NCI-H187 (cell line): Measurements from ENCODE around the gene STXBP2.
A peak's percentile ranks its signal among the peaks of the same experiment; 100 is the strongest.

Source experiments
- DNase-seq, 2 experiments: peaks; one replicate each; lab custom pipeline; 2025; lab: John Stamatoyannopoulos, UW

Gene STXBP2

GRCh38 chr19:7612282-7613274 is 24.3 kb upstream of the STXBP2 start:
- DNase-seq, result no peak

- no peak for DNase-seq
Observed at GRCh38 chr19:7614859-7615741, 21.8 kb upstream of the STXBP2 start.

DNA sequence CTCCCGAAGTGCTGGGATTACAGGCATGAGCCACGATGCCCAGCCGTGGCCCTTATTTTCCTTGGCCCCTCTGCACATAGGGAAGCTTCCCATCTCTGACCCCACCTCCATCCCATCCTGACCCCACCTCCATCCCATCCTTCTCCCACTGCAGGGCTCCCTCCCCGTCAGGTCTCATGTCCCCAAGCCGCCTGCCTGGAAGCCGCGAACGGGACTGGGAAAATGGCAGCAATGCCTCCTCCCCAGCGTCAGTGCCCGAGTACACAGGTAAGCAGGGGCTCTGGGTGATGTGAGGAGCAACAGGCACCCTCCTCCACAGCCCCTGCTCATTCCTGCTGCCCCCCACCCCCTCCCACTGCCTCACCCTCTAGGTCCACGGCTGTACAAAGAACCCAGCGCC is 19.7 kb upstream of the STXBP2 start:
- no peak for DNase-seq

- DNase-seq, result no peak
Observed at GRCh38 chr19:7617735-7618134, 19.2 kb upstream of the STXBP2 start.

GRCh38 chr19:7618348-7618747 is 18.6 kb upstream of the STXBP2 start:
- no peak for DNase-seq

GRCh38 chr19:7618771-7619510 is 18.0 kb upstream of the STXBP2 start:
- no peak for DNase-seq

GRCh38 chr19:7619671-7620441 is 17.1 kb upstream of the STXBP2 start:
- no peak for DNase-seq

GRCh38 chr19:7620442-7621412 is 16.2 kb upstream of the STXBP2 start:
- DNase-seq, result no peak

DNA sequence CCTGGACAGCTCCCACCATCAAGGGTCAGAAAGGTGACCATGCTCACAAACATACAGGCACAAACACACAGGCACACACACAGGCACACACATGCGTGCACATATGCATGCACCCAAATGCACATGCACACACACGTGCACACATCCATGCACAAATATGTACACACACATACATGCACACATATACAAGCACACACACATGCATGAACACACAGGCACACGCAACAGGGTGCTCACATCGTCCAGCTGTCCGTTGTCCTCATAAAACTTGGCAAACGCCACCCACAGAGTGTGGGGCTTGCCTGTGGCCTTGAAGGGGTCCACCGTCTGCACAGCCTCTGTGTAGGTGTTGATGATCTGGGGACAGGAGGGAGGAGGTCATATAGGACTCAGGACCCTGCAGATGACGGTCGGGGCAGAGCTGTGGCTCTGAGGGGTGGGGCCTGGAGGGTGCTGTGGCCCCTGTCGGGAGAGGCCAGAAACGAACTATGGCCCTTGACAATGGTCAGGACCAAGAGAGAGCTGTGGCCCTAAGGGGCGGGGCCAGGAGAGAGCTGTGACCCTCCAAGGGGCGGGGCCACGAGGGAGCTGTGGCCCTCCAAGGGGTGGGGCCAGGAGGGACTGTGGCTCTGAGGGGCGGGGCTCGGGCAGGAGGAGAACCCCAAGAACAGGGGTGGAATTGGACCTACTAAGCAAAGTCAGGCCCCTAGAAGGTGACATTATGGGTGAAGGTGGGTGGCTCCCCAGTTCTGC is 13.8 kb upstream of the STXBP2 start:
- no peak for DNase-seq

DNA sequence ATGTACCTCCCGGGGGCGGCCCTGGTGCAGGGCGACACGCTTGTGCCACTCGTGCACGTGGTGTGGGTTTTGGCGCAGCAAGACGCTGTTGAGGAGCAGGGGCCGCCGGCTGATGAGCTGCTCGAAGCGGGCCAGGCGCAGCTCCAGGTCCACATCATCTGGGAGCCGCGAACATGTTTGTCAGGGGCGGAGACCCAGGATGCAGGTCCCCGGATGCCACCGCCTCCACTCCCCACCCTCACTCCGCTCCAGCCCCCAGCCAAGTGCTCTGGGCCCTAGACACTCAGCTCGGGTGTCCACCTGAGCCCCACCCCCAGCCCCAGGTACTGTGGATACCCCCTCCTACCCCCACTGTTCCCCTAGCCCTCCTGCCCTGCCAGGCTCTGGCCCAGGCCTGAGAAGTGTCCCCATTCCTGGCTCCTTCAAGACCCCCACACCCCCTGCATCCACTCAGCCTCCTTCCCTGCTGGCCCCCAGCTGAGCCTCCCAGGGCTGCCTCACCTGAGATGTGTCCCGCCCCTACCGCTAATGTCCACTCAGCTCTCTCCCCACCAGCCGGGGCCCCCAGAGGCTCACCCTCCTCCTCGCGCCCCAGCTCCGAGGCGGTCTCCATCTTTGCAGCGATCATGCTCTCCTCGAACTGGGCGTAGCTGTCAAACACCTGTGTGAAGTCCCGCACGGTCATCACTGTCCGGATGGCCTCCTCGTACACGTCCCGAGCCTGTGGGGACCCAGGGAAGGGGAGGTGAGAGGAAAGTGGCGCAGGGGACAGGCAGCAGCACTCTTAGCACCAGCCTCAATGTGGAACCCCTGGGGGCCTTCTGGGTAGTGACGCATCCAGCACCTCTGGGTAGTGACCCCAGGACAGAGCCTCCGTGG is 12.9 kb upstream of the STXBP2 start:
- DNase-seq, result no peak

GRCh38 chr19:7624810-7625209 is 12.1 kb upstream of the STXBP2 start:
- DNase-seq, result no peak

GRCh38 chr19:7625763-7626372 is 11.0 kb upstream of the STXBP2 start:
- no peak for DNase-seq

- DNase-seq, result no peak
Observed at GRCh38 chr19:7627166-7627565, 9.7 kb upstream of the STXBP2 start.

GRCh38 chr19:7628589-7629311 is 8.2 kb upstream of the STXBP2 start:
- DNase-seq, result no peak

- peak; percentile 86 to 88 for DNase-seq
Observed at GRCh38 chr19:7629347-7630054, 7.4 kb upstream of the STXBP2 start, which contains the start of the genes PET100 and XAB2. Gene PET100, plus strand, starts transcription at chr19:7629793. Its CDS starts 41 bp downstream, at chr19:7629834. Gene XAB2, minus strand, starts transcription at chr19:7629545. Its CDS starts 18 bp downstream, at chr19:7629527.

DNA sequence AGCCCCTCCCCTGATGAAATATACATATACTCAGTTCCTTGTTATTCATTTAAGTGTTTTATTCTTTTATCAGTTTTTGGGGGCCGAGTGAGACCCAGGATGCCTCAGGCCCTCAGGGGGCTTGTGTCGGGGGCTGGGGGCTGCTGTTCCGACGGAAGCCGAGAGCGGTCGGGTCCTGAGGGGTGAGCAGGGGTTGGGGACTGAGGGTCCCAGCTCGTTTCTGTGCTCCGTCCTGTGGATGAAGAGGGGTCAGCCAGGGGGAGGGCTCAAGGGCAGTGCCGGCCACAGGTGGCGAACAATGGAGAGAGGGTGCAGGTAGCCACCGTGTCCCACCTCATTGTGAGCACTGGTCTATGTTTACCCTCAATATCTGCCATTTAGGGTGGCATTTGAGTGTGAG is 5.3 kb upstream of the STXBP2 start:
- DNase-seq, result no peak
